SIG-M5 (cell line): ENCODE results near the gene TRIP10.
"Not testable (repeated sequence)": the region's sequence is repeated elsewhere in the genome, so short reads cannot be mapped to it uniquely, and the experiment has no call there.

Experiments
- DNase-seq: peaks from one replicate; lab custom pipeline; 2025; lab: John Stamatoyannopoulos, UW

The TRIP10 gene

DNA sequence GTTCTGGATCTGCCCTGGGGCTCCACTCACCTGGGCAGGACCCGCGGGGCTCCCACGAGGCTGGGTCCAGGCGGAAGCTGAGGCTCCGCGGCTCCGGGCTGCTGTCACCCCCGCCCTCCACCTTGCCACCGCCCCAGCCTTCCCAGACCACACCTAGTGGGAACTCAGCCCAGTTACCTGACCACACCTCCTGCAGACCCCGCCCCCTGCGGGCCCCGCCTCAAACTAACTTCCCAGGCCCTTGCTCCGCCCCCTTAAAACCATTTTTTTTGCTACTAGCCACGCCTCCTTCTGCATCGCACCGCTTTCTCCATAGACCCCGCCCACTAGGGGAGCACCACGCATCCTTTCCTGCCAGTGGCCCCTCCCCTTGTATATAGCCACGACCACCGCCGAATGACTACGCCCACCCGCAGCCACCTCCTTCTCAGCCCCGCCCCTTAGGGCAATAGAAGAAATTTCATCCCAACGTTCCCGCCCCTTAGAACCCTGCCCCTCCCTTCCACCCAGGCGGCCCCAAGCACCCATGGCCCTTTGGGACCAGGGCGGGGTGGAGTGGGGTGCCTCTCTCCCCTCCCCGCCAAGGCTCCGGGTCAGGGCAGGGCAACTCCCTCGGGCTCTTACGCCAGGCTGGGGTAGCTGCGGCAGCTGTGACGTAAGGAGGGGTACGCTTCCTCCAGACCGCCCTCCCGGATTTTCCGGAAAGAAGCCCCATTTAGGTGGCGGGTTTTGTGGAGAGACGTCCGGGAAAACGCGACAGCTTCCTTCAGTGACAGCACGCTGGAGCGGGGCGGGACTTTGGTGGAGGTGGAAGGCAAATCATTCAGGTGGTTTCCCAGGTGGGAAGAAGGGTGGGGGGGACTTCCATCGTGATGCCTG is 28.1 kb downstream of the TRIP10 start, which contains the start of gene SH2D3A:
Gene SH2D3A (minus strand): TSS at position 79 of the 879 bp plus-strand sequence. CDS start 3,687 bp downstream, outside the sequence.
- DNase-seq, result peak; percentile 45

DNA sequence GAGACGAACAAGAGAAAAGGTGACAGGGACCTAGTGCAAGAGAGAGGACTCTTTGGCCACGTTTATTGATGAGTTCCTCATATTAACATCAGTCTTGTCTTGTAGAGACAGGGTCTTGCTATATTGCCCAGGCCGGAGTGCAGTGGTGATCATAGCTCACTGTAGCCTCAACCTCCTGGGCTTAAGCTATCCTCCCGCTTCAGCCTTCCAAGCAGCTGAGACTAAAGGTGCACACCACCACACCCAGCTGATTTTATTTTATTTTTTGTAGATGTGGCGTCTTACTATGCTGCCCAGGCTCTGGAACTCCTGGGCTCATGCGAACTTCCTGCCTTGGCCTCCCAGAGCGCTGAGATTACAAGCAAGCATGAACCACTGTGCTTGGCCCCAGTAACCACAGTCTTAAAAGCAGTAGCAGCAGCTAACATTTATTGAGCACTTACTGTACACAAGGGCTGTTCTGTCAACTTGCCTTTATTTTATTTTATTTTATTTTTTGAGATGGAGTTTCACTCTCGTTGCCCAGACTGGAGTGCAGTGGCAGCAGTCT is 28.8 kb downstream of the TRIP10 start:
- DNase-seq, result no peak

DNA sequence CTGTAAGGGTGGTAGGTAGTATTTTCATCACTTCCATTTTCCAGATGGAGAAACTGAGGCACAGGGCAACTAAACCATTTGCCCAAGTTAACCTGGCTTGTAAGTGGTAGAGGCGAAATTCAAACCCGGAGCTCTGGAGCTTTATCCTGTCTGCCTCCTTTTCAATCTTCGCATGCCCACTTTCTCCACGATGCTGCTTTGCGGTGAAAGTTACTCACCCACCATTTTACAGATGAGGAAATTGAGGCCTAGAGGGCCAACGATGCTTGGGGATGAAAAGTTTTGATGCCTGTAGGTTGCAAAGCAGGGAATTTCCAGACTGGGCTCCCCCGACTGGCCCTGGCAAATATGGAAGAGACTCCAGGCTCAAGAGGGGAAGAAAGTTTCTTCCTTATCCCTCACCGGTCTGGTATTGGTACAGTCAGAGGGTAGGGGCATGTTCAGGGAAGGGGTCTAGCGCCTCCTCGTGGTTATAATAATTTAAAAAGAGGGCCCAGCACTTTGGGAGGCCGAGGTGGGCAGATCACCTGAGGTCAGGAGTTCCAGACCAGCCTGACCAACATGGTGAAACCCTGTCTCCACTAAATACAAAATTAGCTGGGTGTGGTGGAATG is 29.6 kb downstream of the TRIP10 start:
- DNase-seq, result no peak

- not testable (repeated sequence) for DNase-seq
These were observed 32.2 kb downstream of the TRIP10 start for GRCh38 chr19:6771648-6772027.

GRCh38 chr19:6772028-6772865 is 32.8 kb downstream of the TRIP10 start, which contains the start of gene VAV1:
Gene VAV1 (plus strand): TSS chr19:6772708. CDS start chr19:6772808, 100 bp downstream.
- DNase-seq, result peak; percentile 59

DNA sequence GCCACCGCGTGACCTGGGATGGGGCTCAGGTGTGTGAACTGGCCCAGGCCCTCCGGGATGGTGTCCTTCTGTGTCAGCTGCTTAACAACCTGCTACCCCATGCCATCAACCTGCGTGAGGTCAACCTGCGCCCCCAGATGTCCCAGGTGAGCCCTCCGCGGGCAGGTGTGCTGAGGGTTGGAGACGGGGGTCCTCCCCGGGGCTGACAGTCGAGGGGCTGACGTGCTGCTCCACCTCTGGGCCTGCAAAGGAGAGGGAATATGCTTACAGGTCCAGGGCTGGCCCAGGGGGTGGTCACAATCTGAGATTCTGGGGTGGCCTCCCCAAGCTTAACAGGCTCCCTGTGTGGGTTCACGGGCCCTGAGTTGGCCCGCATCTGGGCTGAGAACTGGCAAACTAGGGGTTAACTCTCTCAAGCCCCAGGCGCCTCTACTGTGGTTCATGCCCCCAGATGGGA is 33.4 kb downstream of the TRIP10 start:
- no peak for DNase-seq

- DNase-seq, result no peak
These were observed 33.9 kb downstream of the TRIP10 start for GRCh38 chr19:6773323-6773931.

DNA sequence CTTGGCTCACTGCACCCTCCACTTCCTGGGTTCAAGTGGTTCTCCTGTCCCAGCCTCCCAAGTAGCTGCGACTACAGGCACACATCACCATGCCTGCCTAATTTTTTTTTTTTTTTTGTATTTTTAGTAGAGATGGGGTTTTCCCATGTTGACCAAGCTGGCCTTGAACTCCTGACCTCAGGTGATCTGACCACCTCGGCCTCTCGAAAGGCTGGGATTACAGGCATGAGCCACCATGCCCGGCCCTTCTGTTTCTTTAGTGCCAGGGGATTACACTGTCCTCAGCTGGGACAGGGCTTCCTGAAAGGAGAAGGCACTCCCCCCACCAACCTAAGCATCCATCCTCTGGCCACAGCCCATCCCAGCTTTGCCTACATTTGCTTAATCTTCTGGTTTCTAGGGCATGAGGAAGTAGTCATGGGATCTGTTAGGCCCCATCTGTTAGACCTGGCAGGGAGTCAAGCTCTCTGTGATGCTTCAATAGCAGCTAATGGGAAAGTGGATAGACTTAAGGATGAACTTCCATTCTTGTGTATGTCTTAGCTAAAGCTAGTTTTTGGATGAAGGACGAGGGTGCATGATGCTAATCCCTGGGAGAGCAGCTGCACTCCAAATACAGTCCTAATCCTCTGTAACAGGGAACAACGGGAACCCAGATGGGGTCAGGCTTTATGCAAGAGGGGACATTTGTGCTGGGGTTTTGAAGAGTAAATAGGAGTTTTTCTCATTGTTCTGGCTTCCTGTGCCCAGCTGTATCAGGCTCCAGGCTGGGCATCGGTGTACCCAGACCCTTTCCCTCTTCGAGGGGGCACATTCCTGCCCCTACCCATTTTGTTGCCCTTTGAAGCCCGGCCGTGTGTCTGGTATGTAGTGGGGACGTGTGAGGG is 35.6 kb downstream of the TRIP10 start:
- DNase-seq, result no peak

DNA sequence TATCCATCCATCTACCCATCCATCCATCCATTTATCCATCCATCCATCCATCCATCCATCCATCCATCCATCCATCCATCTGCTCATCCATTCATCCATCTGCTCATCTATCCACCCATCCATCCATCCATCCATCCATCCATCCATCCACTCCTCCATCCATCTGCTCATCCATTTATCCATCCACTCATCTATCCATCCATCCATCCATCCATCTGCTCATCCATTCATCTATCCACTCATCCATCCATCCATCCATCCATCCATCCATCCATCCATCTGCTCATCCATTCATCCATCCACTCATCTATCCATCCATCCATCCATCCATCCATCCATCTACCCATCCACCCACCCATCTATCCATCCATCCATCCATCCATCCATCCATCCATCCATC is 36.6 kb downstream of the TRIP10 start:
- DNase-seq, result not testable (repeated sequence)

DNA sequence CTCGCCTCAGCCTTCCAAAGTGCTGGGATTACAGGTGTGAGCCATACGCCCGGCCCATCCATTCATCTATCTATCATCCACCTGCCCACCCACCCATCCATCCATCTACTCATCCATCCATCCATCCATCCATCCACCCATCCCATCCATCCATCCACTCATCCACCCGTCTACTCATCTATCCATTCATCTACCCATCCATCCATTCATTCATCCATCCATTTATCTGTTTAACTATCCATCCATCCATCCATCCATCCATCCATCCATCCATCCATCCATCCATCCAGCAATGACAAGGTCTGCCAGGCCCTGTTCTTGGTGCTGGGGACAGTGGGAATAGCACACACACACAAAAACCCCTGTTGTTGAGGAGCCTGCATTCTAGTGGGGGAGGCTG is 37.5 kb downstream of the TRIP10 start:
- DNase-seq, result no peak

GRCh38 chr19:6777434-6777833 is 38.0 kb downstream of the TRIP10 start:
- no peak for DNase-seq

DNA sequence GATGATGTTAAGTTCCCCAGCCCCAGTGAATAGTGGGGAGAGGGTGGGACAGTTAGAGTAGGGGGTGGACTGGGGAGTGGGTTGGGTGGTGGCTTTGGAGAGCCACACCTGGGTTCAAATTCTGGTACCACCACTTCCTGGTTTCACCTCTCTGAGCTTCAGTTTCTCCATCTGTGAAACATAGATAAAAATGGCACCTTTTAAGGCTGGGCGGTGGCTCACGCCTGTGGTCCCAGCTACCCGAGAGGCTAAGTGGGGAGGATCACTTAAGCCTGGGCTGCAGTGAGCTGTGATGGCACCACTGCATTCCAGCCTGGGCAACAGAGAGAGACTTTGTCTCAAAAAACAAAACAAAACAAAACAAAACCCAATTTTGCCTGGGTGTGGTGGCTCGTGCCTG is 38.9 kb downstream of the TRIP10 start:
- no peak for DNase-seq

- no peak for DNase-seq
These were observed 39.7 kb downstream of the TRIP10 start for GRCh38 chr19:6779206-6779605.

DNA sequence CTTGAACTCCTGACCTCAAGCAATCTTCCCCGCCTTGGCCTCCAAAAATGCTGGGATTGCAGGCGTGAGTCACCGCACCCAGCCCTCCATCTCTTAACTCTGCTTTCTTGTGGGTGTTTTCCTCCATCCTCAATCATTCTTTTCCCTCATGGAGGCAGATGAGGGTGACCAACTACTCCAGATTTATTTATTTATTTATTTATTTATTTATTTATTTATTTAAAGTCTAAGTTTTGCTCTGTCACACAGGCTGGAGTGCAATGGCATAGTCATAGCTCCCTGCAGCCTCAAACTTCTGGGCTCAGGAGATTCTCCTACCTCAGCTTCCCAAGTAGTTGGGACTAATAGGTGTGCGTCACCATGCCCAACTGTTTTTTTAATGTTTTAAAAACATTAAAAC is 47.9 kb downstream of the TRIP10 start:
- DNase-seq, result no peak

DNA sequence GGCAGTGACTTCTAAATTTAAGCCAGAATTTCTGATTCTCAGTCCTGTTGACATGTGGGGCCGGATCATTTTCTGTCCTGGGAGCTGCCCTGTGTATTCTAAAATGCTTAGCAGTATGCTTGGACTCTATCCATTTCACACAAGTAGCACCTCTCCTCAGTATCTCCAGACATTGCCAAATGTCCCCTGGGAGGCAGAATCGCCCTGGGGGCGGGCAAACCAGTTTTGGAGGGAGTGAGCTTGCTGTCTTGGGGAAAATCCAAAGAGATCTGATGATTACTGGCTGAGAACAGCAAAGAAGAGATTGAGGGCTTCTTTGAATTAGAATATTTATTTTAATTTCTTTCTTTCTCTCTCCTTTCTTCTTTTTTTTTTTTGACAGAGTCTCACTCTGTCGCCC is 49.4 kb downstream of the TRIP10 start:
- no peak for DNase-seq

GRCh38 chr19:6790194-6791128 is 51.0 kb downstream of the TRIP10 start:
- DNase-seq, result no peak

DNA sequence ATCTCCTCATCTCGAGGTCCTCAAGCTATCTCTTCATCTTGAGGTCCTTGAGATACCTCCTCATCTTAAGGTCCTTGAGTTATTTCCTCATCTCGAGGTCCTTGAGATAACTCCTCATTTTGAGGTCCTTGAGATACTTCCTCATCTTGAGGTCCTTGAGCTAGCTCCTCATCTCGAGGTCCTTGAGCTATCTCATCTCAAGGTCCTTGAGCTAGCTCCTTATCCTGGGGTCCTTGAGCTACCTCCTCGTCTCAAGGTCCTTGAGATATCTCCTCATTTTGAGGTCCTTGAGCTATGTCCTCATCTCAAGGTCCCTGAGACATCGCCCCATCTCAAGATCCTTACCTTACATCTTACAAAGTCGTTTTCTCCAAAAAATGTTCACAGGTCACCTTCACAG is 51.8 kb downstream of the TRIP10 start:
- DNase-seq, result no peak

DNA sequence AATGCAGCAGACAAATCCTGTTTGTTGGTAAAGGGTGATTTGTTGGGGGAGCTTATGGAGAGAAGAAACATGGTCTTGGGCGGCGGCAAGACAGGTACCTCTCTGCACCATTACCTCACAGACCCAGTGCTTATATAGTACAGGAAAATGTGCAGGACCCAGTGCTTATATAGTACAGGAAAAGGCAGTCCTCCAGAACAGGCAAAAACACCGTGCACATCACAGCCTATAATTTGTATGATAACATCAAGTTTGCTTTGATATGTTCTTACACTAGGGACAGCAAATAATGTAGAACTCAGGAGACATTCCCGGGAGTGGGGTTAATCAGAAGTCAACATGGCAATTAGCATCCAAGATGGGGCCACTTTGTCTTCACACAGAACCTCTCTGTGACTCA is 53.9 kb downstream of the TRIP10 start:
- DNase-seq, result no peak

DNA sequence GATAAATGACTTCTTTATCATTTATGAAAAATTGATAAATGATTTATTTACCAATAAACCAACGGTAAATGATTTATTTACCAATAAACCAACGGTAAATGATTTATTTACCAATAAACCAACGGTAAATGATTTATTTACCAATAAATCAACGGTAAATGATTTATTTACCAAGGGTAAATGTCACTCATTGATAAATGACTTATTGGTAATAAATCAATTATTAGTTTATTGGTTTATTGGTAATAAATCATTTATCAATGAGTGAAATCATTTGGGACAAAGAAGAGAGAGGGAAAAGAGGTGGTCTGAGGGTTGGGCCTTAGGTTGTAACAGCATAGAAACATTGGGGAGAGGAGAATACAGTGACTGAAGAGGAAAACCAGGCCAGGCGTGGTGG is 54.5 kb downstream of the TRIP10 start:
- DNase-seq, result no peak
